Ishikawa (cell line): ENCODE measurements around the gene INPP4A.

Source experiments
- CEBPB ChIP-seq: IDR thresholded peaks from 2 replicates; pipeline ENCODE4 v1.6.1; 2012
- CREB1 ChIP-seq: IDR thresholded peaks from 2 replicates; pipeline ENCODE4 v1.6.1; 2012; ENCODE audit warnings: low read depth
- EGR1 ChIP-seq: IDR thresholded peaks from 2 replicates; pipeline ENCODE4 v1.6.1; 2012
- EP300 ChIP-seq: IDR thresholded peaks from 2 replicates; pipeline ENCODE4 v1.6.1; 2012; ENCODE audit warnings: borderline replicate concordance
- FOXM1 ChIP-seq: IDR thresholded peaks from 2 replicates; pipeline ENCODE4 v1.6.1; 2012; ENCODE audit warnings: low read depth, borderline replicate concordance
- NFIC ChIP-seq: IDR thresholded peaks from 2 replicates; pipeline ENCODE4 v1.6.1; 2012
- RAD21 ChIP-seq: IDR thresholded peaks from 2 replicates; pipeline ENCODE4 v1.6.1; 2012; ENCODE audit warnings: low read depth
- TAF1 ChIP-seq: IDR thresholded peaks from 2 replicates; pipeline ENCODE4 v1.6.1; 2012; ENCODE audit warnings: low read depth, mild to moderate bottlenecking
- TCF12 ChIP-seq: IDR thresholded peaks from 2 replicates; pipeline ENCODE4 v1.6.1; 2012; ENCODE audit warnings: low read depth
- TEAD4 ChIP-seq: IDR thresholded peaks from 2 replicates; pipeline ENCODE4 v1.6.1; 2012
- USF1 ChIP-seq: IDR thresholded peaks from 2 replicates; pipeline ENCODE4 v1.6.1; 2012
- YY1 ChIP-seq: IDR thresholded peaks from 2 replicates; pipeline ENCODE4 v1.6.1; 2012; ENCODE audit warnings: low read depth
- ZBTB7A ChIP-seq: IDR thresholded peaks from 2 replicates; pipeline ENCODE4 v1.6.1; 2012; ENCODE audit warnings: low read depth
- TF ChIP-seq, protein P1 (sequence below): IDR thresholded peaks from 2 replicates; pipeline ENCODE4 v1.6.1; 2012; ENCODE audit warnings: low read depth, mild to moderate bottlenecking
- TF ChIP-seq, protein P2 (sequence below): IDR thresholded peaks from 2 replicates; pipeline ENCODE4 v1.6.1; 2012

INPP4A gene

DNA sequence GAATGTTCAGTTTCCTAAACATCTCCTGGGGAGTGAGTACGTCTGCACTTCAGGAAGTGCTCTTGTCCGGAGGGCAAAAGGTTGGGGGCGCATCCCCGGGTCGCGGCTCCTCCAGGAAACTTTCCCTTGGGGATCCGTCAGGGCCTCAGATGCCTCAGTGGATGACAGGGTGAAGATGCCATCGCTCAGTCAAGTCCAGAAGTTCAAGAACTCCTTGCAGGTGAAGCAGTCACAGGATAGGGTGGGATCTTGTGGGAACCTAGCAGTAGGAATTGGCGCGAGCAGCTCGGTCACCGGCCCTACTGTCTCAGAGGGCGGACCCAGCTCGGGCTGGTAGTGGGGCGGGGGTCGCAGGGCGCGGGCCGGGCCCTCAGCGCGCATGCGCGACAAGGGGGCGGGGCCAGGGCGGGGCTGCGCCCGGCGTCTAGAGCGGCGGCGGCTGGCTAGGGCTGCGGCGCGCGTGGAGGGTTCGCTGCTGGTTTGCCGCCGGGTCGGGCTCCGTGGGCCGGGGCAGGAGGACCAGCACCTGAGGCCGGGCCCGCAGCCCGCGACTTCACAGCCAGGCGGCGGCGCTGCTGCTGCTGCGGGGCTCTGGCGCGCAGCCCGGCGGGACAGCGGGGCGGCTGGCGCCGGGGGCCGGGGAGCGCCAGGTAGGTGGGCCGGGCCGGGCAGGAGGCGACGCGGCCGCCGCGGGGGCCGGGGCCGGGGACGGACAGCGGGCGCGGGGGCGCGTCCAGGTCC is at the start of gene INPP4A:
INPP4A (plus strand) TSS at position 423 of the 741 bp plus-strand sequence. CDS start 75,191 bp downstream, outside the sequence.
- TF ChIP-seq ZBTB7A: peak; percentile 97
- no peak for TF ChIP-seq TEAD4
- no peak for TF ChIP-seq EP300
- TF ChIP-seq RAD21: no peak
- TF ChIP-seq FOXM1: no peak
- TF ChIP-seq TAF1: peak; percentile 34; the same call in 1 of the 2 replicates

DNA sequence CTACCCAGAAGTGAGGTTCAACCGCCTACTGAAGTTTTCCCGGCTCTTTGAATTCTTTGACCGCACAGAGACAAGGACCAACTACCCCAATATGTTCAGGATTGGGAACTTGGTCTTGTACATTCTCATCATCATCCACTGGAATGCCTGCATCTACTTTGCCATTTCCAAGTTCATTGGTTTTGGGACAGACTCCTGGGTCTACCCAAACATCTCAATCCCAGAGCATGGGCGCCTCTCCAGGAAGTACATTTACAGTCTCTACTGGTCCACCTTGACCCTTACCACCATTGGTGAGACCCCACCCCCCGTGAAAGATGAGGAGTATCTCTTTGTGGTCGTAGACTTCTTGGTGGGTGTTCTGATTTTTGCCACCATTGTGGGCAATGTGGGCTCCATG is 48.7 kb upstream of the INPP4A start:
- no peak for TF ChIP-seq CEBPB
- no peak for TF ChIP-seq RAD21
- no peak for TF ChIP-seq EP300
- TF ChIP-seq USF1: no peak
- TF ChIP-seq NFIC: no peak
- TF ChIP-seq, protein P1, sequence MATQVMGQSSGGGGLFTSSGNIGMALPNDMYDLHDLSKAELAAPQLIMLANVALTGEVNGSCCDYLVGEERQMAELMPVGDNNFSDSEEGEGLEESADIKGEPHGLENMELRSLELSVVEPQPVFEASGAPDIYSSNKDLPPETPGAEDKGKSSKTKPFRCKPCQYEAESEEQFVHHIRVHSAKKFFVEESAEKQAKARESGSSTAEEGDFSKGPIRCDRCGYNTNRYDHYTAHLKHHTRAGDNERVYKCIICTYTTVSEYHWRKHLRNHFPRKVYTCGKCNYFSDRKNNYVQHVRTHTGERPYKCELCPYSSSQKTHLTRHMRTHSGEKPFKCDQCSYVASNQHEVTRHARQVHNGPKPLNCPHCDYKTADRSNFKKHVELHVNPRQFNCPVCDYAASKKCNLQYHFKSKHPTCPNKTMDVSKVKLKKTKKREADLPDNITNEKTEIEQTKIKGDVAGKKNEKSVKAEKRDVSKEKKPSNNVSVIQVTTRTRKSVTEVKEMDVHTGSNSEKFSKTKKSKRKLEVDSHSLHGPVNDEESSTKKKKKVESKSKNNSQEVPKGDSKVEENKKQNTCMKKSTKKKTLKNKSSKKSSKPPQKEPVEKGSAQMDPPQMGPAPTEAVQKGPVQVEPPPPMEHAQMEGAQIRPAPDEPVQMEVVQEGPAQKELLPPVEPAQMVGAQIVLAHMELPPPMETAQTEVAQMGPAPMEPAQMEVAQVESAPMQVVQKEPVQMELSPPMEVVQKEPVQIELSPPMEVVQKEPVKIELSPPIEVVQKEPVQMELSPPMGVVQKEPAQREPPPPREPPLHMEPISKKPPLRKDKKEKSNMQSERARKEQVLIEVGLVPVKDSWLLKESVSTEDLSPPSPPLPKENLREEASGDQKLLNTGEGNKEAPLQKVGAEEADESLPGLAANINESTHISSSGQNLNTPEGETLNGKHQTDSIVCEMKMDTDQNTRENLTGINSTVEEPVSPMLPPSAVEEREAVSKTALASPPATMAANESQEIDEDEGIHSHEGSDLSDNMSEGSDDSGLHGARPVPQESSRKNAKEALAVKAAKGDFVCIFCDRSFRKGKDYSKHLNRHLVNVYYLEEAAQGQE: no peak
- TF ChIP-seq, protein P2, sequence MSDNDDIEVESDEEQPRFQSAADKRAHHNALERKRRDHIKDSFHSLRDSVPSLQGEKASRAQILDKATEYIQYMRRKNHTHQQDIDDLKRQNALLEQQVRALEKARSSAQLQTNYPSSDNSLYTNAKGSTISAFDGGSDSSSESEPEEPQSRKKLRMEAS: no peak
- TF ChIP-seq EGR1: no peak
- TF ChIP-seq FOXM1: no peak
- no peak for TF ChIP-seq CREB1
- no peak for TF ChIP-seq TAF1
- no peak for TF ChIP-seq TCF12

GRCh38 chr2:98396745-98397355 is 47.8 kb upstream of the INPP4A start:
- TF ChIP-seq EGR1 (no peak), CREB1 (no peak), TCF12 (no peak), ZBTB7A (no peak), NFIC (no peak), TEAD4 (no peak), CEBPB (no peak), EP300 (no peak), USF1 (no peak), TAF1 (no peak), YY1 (no peak), RAD21 (no peak), FOXM1 (no peak)
- TF ChIP-seq, protein P1: no peak
- TF ChIP-seq, protein P2: no peak

GRCh38 chr2:98399140-98399539 is 45.5 kb upstream of the INPP4A start:
- TF ChIP-seq CEBPB (no peak), TAF1 (no peak), EP300 (no peak), NFIC (no peak), CREB1 (no peak), USF1 (no peak), FOXM1 (no peak), EGR1 (no peak), RAD21 (no peak), TCF12 (no peak), TEAD4 (no peak), YY1 (no peak), ZBTB7A (no peak)
- TF ChIP-seq, protein P2: no peak
- TF ChIP-seq, protein P1: no peak
